K562 (cell line): ENCODE results near the gene SIRT3. TPM values are rescaled to one million over a fixed set of nuclear protein-coding genes. Genes with fewer than 3 reads are reported as not detected.
A peak's percentile ranks its signal among the peaks of the same experiment; 100 is the strongest.

Experiments used
- DNMT1 ChIP-seq: fragments of 450-650 bp; IDR thresholded peaks from 2 replicates; pipeline ENCODE4 v1.6.1; 2016; ENCODE audit warnings: antibody characterized with exemption, mild to moderate bottlenecking
- GABPB2 ChIP-seq: fragments of 250-450 bp; sonication (Bioruptor Pico); conservative IDR thresholded peaks from 2 replicates; pipeline ENCODE4 v1.5.1; 2021; ENCODE audit warnings: mild to moderate bottlenecking
- HDAC3 ChIP-seq: fragments of 450-650 bp; IDR thresholded peaks from 2 replicates; pipeline ENCODE4 v1.6.1; 2018; ENCODE audit warnings: borderline replicate concordance, mild to moderate bottlenecking, moderate library complexity; ENCODE audit not compliant: partially characterized antibody
- HEY1 ChIP-seq: fragments of 250-450 bp; sonication (Bioruptor Pico); IDR thresholded peaks from 2 replicates; pipeline ENCODE4 v1.5.0; 2020; ENCODE audit warnings: mild to moderate bottlenecking, moderate library complexity, borderline replicate concordance
- KLF1 ChIP-seq: fragments of 450-650 bp; IDR thresholded peaks from 2 replicates; pipeline ENCODE4 v1.6.1; 2016; ENCODE audit warnings: missing genetic modification characterization, missing compliant biosample characterization
- NFIC ChIP-seq: fragments of 450-650 bp; IDR thresholded peaks from 2 replicates; pipeline ENCODE4 v1.6.1; 2017; ENCODE audit warnings: mild to moderate bottlenecking, inconsistent platforms
- NRF1 ChIP-seq, 2 experiments: fragments of 450-650 bp; IDR thresholded peaks in 1 of 2; conservative IDR thresholded peaks in 1 of 2; 2 replicates each; pipeline ENCODE4 v1.6.1; 2014; ENCODE audit warnings: mild to moderate bottlenecking in 2 of 2
- PML ChIP-seq: IDR thresholded peaks from 2 replicates; pipeline ENCODE4 v1.6.1; 2012; ENCODE audit warnings: low read length, inconsistent platforms
- RBM25 ChIP-seq: fragments of 200-400 bp; formaldehyde crosslinking; IDR thresholded peaks from 2 replicates; pipeline ENCODE4 v1.6.1; 2018; ENCODE audit warnings: low read length, low read depth, moderate library complexity; ENCODE audit not compliant: severe bottlenecking
- SIRT6 ChIP-seq: IDR thresholded peaks from one replicate; pipeline ENCODE4 v1.6.1; 2012; ENCODE audit warnings: low read depth, mild to moderate bottlenecking, control low read depth, inconsistent platforms, low read length, moderate library complexity
- STAT5B ChIP-seq: fragments of 250-450 bp; sonication (Bioruptor Pico); IDR thresholded peaks from 2 replicates; pipeline ENCODE4 v1.8.0; 2021; ENCODE audit warnings: mild to moderate bottlenecking, inconsistent platforms
- TAF1 ChIP-seq: IDR thresholded peaks from 2 replicates; pipeline ENCODE4 v1.6.1; 2011; ENCODE audit warnings: mild to moderate bottlenecking, low read length, moderate library complexity; ENCODE audit not compliant: insufficient read depth, control insufficient read depth, severe bottlenecking; ENCODE audit errors: extremely low read depth
- TEAD2 ChIP-seq: fragments of 450-650 bp; IDR thresholded peaks from 2 replicates; pipeline ENCODE4 v1.6.1; 2016; ENCODE audit warnings: missing genetic modification characterization, control low read depth, missing compliant biosample characterization
- ZEB2 ChIP-seq: fragments of 450-650 bp; IDR thresholded peaks from 2 replicates; pipeline ENCODE4 v1.6.1; 2016
- ZKSCAN8 ChIP-seq: fragments of 200-800 bp; sonication (Bioruptor generic); IDR thresholded peaks from 2 replicates; pipeline ENCODE4 v1.6.1; 2016; ENCODE audit warnings: missing genetic modification characterization, missing compliant biosample characterization
- ZNF23 ChIP-seq: fragments of 250-450 bp; sonication (Bioruptor Pico); IDR thresholded peaks from 2 replicates; pipeline ENCODE4 v1.4.0; 2020; ENCODE audit warnings: mild to moderate bottlenecking
- ZNF274 ChIP-seq: IDR thresholded peaks from 2 replicates; pipeline ENCODE4 v1.6.1; 2011; ENCODE audit warnings: low read depth, mild to moderate bottlenecking, low read length, moderate library complexity, borderline replicate concordance
- ZNF589 ChIP-seq: fragments of 200-800 bp; sonication (Bioruptor generic); IDR thresholded peaks from 2 replicates; pipeline ENCODE4 v1.6.1; 2016; ENCODE audit warnings: low read depth, missing genetic modification characterization, missing compliant biosample characterization
- ZSCAN32 ChIP-seq: fragments of 450-650 bp; formaldehyde crosslinking; IDR thresholded peaks from 2 replicates; pipeline ENCODE4 v1.4.0; 2020; ENCODE audit warnings: mild to moderate bottlenecking, moderate library complexity
- polyA plus RNA-seq, 8 experiments: library from polyadenylated mRNA; depleted of rRNA in 4 of 8; stranded (reverse) in 5 of 8; unstranded in 3 of 8; fragments of >200 nt; fragmentation: Nextera tagmentation in 2 of 8; fragmentation: Illumina TruSeq in 1 of 8; extraction: Ambion mirVana in 2 of 8; extraction: Trizol in 1 of 8; gene quantifications; 2 replicates each; pipeline versions ENCODE4 v1.2.1 to v1.2.3, GENCODE V29; 2011 to 2014; ENCODE audit warnings: inconsistent platforms in 1 of 8, missing spikeins in 1 of 8
- total RNA-seq, 7 experiments: library from RNA; depleted of rRNA in 6 of 7; stranded (reverse); fragments of >200 nt in 6 of 7; fragmentation: Illumina TruSeq in 2 of 7; extraction: Trizol in 2 of 7; gene quantifications; 2 replicates each; pipeline versions ENCODE4 v1.2.1 to v1.2.3, GENCODE V29; 2011 to 2021; ENCODE audit warnings: low replicate concordance in 1 of 7
- TF ChIP-seq, protein P1 (sequence below): sonication (generic); formaldehyde crosslinking; IDR thresholded peaks from 2 replicates; pipeline ENCODE4 v1.8.0; 2022; ENCODE audit warnings: missing genetic modification reagents, mild to moderate bottlenecking, borderline replicate concordance
- TF ChIP-seq, protein P2 (sequence below): sonication (generic); formaldehyde crosslinking; IDR thresholded peaks from 2 replicates; pipeline ENCODE4 v1.4.0; 2020; ENCODE audit warnings: mild to moderate bottlenecking, missing genetic modification reagents
- TF ChIP-seq, protein P3 (sequence below): sonication (generic); IDR thresholded peaks from 2 replicates; pipeline ENCODE4 v1.6.1; 2016

Gene SIRT3
- total and polyA plus RNA-seq, 9 of the 15 experiments (the other 6 are each of a cell fraction or from before 2014, with no cell fraction given), result 1.9 to 27.5 (median 14.5) TPM

DNA sequence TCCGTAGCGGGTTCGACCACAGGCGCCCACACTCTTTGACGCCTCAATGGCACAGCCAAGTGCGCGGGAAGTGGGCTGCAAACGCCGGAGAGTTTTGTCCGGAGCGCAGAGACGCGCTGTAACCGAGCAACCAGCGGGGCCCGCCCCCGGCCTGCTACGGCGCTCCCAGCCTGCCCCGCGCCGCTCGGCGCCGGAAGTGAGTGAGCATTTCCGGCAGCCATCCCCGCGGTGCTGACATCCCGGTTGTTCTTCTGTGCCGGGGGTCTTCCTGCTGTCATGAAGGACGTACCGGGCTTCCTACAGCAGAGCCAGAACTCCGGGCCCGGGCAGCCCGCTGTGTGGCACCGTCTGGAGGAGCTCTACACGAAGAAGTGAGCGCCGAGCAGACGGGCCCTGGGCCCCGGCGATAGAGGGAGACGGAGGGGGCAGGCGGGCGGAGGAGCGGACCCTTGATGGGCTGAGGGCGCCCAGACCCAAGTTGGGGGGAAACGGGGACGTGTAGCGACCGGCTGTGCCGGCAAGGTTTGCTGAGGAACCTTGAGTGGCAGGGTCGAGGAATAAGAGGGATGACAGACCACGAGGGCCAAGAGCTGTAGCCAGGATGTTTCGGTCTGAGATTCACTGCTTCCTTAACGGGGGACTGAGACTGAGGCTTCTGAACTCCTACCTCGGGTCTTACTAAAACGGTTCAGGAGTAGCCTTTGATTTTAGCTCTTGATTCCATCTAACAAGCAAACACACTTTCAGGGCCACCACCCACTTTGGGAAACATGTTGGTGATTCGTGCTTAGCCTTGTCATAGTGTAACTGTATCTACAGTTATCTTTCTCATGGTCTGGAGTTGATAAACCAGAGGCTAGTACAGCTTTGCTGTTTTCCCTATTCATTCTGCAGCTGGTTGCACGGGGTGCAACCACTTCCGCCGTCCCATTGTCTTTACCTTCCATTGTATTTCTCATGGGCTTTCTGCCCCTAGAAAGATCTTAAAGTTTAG is 929 bp upstream of the SIRT3 start, which contains the start of gene PSMD13 (continued):
- TF ChIP-seq, protein P1, sequence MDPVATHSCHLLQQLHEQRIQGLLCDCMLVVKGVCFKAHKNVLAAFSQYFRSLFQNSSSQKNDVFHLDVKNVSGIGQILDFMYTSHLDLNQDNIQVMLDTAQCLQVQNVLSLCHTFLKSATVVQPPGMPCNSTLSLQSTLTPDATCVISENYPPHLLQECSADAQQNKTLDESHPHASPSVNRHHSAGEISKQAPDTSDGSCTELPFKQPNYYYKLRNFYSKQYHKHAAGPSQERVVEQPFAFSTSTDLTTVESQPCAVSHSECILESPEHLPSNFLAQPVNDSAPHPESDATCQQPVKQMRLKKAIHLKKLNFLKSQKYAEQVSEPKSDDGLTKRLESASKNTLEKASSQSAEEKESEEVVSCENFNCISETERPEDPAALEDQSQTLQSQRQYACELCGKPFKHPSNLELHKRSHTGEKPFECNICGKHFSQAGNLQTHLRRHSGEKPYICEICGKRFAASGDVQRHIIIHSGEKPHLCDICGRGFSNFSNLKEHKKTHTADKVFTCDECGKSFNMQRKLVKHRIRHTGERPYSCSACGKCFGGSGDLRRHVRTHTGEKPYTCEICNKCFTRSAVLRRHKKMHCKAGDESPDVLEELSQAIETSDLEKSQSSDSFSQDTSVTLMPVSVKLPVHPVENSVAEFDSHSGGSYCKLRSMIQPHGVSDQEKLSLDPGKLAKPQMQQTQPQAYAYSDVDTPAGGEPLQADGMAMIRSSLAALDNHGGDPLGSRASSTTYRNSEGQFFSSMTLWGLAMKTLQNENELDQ (CRISPR knock-in tag), result no peak
- TF ChIP-seq SIRT6 (no peak), ZEB2 (no peak), HEY1 (CRISPR knock-in tag) (no peak), ZNF23 (CRISPR knock-in tag) (no peak), GABPB2 (CRISPR knock-in tag) (no peak), ZKSCAN8 (no peak), RBM25 (no peak), STAT5B (no peak), DNMT1 (no peak), HDAC3 (no peak), NFIC (no peak), TAF1 (peak; percentile 84), ZNF274 (no peak), ZNF589 (CRISPR knock-in tag) (peak; percentile 45; the same call in 1 of the 2 replicates), ZSCAN32 (CRISPR knock-in tag) (no peak), TEAD2 (tag) (no peak), NRF1 (conservative IDR thresholded peaks at IDR 0.05 in 1 of 2, IDR thresholded peaks at IDR 0.05 in 1 of 2) (peak; percentile 68 to 72), PML (peak; percentile 61; the same call in 1 of the 2 replicates), KLF1 (tag) (0 out of 2 replicates have a peak, but pooled peaks have one; percentile 66)
- TF ChIP-seq, protein P2, sequence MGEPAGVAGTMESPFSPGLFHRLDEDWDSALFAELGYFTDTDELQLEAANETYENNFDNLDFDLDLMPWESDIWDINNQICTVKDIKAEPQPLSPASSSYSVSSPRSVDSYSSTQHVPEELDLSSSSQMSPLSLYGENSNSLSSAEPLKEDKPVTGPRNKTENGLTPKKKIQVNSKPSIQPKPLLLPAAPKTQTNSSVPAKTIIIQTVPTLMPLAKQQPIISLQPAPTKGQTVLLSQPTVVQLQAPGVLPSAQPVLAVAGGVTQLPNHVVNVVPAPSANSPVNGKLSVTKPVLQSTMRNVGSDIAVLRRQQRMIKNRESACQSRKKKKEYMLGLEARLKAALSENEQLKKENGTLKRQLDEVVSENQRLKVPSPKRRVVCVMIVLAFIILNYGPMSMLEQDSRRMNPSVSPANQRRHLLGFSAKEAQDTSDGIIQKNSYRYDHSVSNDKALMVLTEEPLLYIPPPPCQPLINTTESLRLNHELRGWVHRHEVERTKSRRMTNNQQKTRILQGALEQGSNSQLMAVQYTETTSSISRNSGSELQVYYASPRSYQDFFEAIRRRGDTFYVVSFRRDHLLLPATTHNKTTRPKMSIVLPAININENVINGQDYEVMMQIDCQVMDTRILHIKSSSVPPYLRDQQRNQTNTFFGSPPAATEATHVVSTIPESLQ (CRISPR knock-in tag), result 0 out of 2 replicates have a peak, but pooled peaks have one; percentile 50
- TF ChIP-seq, protein P3, sequence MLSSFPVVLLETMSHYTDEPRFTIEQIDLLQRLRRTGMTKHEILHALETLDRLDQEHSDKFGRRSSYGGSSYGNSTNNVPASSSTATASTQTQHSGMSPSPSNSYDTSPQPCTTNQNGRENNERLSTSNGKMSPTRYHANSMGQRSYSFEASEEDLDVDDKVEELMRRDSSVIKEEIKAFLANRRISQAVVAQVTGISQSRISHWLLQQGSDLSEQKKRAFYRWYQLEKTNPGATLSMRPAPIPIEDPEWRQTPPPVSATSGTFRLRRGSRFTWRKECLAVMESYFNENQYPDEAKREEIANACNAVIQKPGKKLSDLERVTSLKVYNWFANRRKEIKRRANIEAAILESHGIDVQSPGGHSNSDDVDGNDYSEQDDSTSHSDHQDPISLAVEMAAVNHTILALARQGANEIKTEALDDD, result no peak
